Daoy (cell line): Measurements from ENCODE around the gene NACA2. TPM values are rescaled to one million over a fixed set of nuclear protein-coding genes. Genes with fewer than 3 reads are reported as not detected.
"Not testable (repeated sequence)": the region's sequence is repeated elsewhere in the genome, so short reads cannot be mapped to it uniquely, and the experiment has no call there.

Experiments
- DNase-seq: peaks from one replicate; pipeline ENCODE4 v3.0.0-alpha.2; 2015; ENCODE audit warnings: low read depth
- total RNA-seq: library from RNA; depleted of rRNA; stranded (reverse); fragments of >200 nt; shearing (Covaris generic); gene quantifications from 2 replicates; pipeline ENCODE4 v1.2.3, GENCODE V29; 2014; rRNA removed

Gene NACA2
- not detected in 2 replicates for total RNA-seq

GRCh38 chr17:61591018-61591417, at the start of gene NACA2:
Gene NACA2 (minus strand): TSS chr17:61591219. CDS start chr17:61591180, 39 bp downstream.
- no peak for DNase-seq

- DNase-seq = no peak
Measured at GRCh38 chr17:61639818-61640217, 48.8 kb upstream of the NACA2 start.

- no peak for DNase-seq
Measured at GRCh38 chr17:61638087-61638486, 47.1 kb upstream of the NACA2 start.

GRCh38 chr17:61635913-61636432, 45.0 kb upstream of the NACA2 start:
- DNase-seq = peak; percentile 57

- no peak for DNase-seq
Measured at GRCh38 chr17:61634942-61635538, 44.0 kb upstream of the NACA2 start.

- no peak for DNase-seq
Measured at GRCh38 chr17:61634011-61634539, 43.1 kb upstream of the NACA2 start.

GRCh38 chr17:61632826-61633225, 41.8 kb upstream of the NACA2 start:
- no peak for DNase-seq

- no peak for DNase-seq
Measured at GRCh38 chr17:61631800-61632199, 40.8 kb upstream of the NACA2 start.

GRCh38 chr17:61628158-61628557, 37.1 kb upstream of the NACA2 start:
- not testable (repeated sequence) for DNase-seq

- DNase-seq = no peak
Measured at GRCh38 chr17:61627658-61628057, 36.6 kb upstream of the NACA2 start.

- DNase-seq = no peak
Measured at GRCh38 chr17:61627125-61627524, 36.1 kb upstream of the NACA2 start.

GRCh38 chr17:61625564-61625963, 34.5 kb upstream of the NACA2 start:
- DNase-seq = no peak

GRCh38 chr17:61624951-61625350, 33.9 kb upstream of the NACA2 start:
- DNase-seq = no peak

GRCh38 chr17:61621317-61621716, 30.3 kb upstream of the NACA2 start:
- DNase-seq = no peak

GRCh38 chr17:61619953-61620352, 28.9 kb upstream of the NACA2 start:
- no peak for DNase-seq

- no peak for DNase-seq
Measured at GRCh38 chr17:61619493-61619892, 28.5 kb upstream of the NACA2 start.

- DNase-seq = no peak
Measured at GRCh38 chr17:61618950-61619349, 27.9 kb upstream of the NACA2 start.

GRCh38 chr17:61617330-61617729, 26.3 kb upstream of the NACA2 start:
- no peak for DNase-seq

GRCh38 chr17:61616783-61617182, 25.8 kb upstream of the NACA2 start:
- DNase-seq = no peak

- DNase-seq = no peak
Measured at GRCh38 chr17:61614219-61614618, 23.2 kb upstream of the NACA2 start.

- no peak for DNase-seq
Measured at GRCh38 chr17:61611323-61611722, 20.3 kb upstream of the NACA2 start.

- no peak for DNase-seq
Measured at GRCh38 chr17:61605692-61606091, 14.7 kb upstream of the NACA2 start.

- no peak for DNase-seq
Measured at GRCh38 chr17:61601297-61601696, 10.3 kb upstream of the NACA2 start.

- DNase-seq = no peak
Measured at GRCh38 chr17:61600621-61601020, 9.6 kb upstream of the NACA2 start.
